ENCODE measurements around the gene FKBP4. TPM values are rescaled to one million over a fixed set of nuclear protein-coding genes. Genes with fewer than 3 reads are reported as not detected.
A peak's percentile ranks its signal among the peaks of the same experiment; 100 is the strongest.

FKBP4 gene
- total and polyA plus RNA-seq, 2 experiments from 2014 or later, result 126 to 223 TPM

DNA sequence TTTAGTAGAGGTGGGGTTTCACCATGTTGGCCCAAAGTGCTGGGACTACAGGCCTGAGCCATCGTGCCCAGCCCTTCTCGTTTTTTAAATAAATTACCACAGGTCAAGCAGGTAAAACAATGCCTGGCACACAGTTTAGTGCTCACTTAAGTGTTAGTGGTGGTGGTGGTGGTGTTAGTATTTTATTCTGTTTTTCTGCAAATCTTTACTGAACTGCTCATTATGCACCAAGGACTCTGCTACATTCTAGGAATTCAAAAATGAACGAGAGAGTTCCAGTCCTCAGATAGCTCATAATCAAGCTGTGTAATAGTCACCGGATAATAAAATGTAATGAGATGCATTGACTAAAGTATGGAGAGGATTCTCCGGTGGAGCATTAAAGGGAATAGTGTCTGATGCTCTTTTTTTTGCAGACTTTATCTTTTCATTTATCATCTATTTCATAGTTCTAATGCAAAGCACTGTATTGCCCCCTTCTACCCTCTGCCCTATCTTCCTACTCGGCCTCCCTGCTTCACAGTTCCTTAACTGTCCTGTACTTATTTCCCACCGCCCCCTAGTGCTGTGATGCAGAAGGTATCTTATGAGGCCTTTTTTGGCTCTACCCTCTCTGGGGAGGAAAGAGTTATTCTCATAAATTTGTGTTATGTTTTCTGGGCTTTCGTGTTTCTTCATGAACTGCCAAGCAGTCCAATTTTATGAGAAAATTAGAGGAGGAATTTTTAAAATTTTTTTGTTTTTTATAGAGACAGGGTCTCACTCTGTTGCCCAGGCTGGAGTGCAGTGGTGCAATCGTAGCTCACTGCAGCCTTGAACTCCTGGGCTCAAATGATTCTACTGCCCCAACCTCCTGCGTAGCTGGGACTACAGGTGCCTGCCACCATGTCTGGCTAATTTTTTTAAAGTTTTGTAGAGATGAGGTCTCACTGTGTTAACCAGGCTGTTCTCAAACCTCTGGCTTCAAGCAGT is 18.7 kb downstream of the FKBP4 start:
- Histone ChIP-seq H4K20me1 (replicated peaks; ENCODE audit: insufficient read depth) (no peaks in the 10 kb centered on the region), H3K27ac (ENCODE audit: low read depth) (peak overlapping the region; percentile 64), H2AFZ (no peak overlapping the region; the same call in 1 of the 2 replicates), H3K36me3 (ENCODE audit: insufficient read depth) (0 out of 2 replicates have a peak, but pooled peaks cover 8% of the 10 kb centered on the region), H3K9me2 (ENCODE audit: insufficient read depth) (no peaks in the 10 kb centered on the region), H3K79me2 (replicated peaks; ENCODE audit: insufficient read depth) (peaks cover 31% of the 10 kb centered on the region), H3K4me3 (peak overlapping the region; percentile 60), H3F3A (replicated peaks; ENCODE audit: low read depth) (no peaks in the 10 kb centered on the region; the same call in 1 of the 2 replicates), H3K27me3 (ENCODE audit: insufficient read depth) (no peaks in the 10 kb centered on the region), H3K4me1 (ENCODE audit: insufficient read depth) (no peaks in the 10 kb centered on the region), H3K4me2 (peak overlapping the region; percentile 88)
- Mint-ChIP-seq H3K4me1 (peaks cover 12% of the 10 kb centered on the region), H3K9me3 (no peaks in the 10 kb centered on the region), H3K27ac (peak overlapping the region; percentile 100), H3K27me3 (ENCODE audit: insufficient read depth, low read depth, poor library complexity) (peaks cover 6% of the 10 kb centered on the region), H3K4me3 (peak overlapping the region; percentile 100), H3K36me3 (ENCODE audit: low read depth) (peaks cover 17% of the 10 kb centered on the region)
- TF ChIP-seq CTCF (conservative IDR thresholded peaks at IDR 0.05; ENCODE audit: low read depth in 2 of 2), result peak; percentile 83
- TF ChIP-seq, protein P1, sequence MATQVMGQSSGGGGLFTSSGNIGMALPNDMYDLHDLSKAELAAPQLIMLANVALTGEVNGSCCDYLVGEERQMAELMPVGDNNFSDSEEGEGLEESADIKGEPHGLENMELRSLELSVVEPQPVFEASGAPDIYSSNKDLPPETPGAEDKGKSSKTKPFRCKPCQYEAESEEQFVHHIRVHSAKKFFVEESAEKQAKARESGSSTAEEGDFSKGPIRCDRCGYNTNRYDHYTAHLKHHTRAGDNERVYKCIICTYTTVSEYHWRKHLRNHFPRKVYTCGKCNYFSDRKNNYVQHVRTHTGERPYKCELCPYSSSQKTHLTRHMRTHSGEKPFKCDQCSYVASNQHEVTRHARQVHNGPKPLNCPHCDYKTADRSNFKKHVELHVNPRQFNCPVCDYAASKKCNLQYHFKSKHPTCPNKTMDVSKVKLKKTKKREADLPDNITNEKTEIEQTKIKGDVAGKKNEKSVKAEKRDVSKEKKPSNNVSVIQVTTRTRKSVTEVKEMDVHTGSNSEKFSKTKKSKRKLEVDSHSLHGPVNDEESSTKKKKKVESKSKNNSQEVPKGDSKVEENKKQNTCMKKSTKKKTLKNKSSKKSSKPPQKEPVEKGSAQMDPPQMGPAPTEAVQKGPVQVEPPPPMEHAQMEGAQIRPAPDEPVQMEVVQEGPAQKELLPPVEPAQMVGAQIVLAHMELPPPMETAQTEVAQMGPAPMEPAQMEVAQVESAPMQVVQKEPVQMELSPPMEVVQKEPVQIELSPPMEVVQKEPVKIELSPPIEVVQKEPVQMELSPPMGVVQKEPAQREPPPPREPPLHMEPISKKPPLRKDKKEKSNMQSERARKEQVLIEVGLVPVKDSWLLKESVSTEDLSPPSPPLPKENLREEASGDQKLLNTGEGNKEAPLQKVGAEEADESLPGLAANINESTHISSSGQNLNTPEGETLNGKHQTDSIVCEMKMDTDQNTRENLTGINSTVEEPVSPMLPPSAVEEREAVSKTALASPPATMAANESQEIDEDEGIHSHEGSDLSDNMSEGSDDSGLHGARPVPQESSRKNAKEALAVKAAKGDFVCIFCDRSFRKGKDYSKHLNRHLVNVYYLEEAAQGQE (IDR thresholded peaks at IDR 0.05; ENCODE audit: unreplicated experiment), result no peak
- peak; percentile 84 for DNase-seq (ENCODE audit: low spot score)
- ATAC-seq, result peak; percentile 70

DNA sequence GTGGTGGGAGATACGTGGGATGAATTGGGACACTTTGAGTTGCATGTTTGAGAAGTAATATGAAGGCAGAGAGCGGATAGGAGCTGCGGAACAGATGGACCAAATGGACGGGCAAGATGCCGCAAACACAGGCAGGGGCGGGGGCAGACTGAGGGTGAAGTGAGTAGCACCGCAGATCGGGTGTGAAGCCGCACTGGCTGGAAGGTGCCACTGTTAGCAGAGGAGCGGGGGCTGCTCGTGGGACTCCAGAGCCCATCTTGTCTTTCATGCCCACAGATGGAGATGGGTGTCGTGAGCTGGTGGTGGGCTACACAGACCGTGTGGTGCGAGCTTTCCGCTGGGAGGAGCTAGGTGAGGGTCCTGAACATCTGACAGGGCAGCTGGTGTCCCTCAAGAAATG is 25.0 kb downstream of the FKBP4 start:
- peaks cover 21% of the 10 kb centered on the region for H3K4me1 Mint-ChIP-seq
- TF ChIP-seq, protein P2, sequence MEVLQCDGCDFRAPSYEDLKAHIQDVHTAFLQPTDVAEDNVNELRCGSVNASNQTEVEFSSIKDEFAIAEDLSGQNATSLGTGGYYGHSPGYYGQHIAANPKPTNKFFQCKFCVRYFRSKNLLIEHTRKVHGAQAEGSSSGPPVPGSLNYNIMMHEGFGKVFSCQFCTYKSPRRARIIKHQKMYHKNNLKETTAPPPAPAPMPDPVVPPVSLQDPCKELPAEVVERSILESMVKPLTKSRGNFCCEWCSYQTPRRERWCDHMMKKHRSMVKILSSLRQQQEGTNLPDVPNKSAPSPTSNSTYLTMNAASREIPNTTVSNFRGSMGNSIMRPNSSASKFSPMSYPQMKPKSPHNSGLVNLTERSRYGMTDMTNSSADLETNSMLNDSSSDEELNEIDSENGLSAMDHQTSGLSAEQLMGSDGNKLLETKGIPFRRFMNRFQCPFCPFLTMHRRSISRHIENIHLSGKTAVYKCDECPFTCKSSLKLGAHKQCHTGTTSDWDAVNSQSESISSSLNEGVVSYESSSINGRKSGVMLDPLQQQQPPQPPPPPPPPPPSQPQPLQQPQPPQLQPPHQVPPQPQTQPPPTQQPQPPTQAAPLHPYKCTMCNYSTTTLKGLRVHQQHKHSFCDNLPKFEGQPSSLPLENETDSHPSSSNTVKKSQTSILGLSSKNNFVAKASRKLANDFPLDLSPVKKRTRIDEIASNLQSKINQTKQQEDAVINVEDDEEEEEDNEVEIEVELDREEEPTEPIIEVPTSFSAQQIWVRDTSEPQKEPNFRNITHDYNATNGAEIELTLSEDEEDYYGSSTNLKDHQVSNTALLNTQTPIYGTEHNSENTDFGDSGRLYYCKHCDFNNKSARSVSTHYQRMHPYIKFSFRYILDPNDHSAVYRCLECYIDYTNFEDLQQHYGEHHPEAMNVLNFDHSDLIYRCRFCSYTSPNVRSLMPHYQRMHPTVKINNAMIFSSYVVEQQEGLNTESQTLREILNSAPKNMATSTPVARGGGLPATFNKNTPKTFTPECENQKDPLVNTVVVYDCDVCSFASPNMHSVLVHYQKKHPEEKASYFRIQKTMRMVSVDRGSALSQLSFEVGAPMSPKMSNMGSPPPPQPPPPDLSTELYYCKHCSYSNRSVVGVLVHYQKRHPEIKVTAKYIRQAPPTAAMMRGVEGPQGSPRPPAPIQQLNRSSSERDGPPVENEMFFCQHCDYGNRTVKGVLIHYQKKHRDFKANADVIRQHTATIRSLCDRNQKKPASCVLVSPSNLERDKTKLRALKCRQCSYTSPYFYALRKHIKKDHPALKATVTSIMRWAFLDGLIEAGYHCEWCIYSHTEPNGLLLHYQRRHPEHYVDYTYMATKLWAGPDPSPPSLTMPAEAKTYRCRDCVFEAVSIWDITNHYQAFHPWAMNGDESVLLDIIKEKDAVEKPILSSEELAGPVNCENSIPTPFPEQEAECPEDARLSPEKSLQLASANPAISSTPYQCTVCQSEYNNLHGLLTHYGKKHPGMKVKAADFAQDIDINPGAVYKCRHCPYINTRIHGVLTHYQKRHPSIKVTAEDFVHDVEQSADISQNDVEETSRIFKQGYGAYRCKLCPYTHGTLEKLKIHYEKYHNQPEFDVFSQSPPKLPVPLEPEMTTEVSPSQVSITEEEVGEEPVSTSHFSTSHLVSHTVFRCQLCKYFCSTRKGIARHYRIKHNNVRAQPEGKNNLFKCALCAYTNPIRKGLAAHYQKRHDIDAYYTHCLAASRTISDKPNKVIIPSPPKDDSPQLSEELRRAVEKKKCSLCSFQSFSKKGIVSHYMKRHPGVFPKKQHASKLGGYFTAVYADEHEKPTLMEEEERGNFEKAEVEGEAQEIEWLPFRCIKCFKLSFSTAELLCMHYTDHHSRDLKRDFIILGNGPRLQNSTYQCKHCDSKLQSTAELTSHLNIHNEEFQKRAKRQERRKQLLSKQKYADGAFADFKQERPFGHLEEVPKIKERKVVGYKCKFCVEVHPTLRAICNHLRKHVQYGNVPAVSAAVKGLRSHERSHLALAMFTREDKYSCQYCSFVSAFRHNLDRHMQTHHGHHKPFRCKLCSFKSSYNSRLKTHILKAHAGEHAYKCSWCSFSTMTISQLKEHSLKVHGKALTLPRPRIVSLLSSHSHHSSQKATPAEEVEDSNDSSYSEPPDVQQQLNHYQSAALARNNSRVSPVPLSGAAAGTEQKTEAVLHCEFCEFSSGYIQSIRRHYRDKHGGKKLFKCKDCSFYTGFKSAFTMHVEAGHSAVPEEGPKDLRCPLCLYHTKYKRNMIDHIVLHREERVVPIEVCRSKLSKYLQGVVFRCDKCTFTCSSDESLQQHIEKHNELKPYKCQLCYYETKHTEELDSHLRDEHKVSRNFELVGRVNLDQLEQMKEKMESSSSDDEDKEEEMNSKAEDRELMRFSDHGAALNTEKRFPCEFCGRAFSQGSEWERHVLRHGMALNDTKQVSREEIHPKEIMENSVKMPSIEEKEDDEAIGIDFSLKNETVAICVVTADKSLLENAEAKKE (CRISPR knock-in tag; IDR thresholded peaks at IDR 0.05), result no peak
- no peak for TF ChIP-seq NANOG (IDR thresholded peaks at IDR 0.05; ENCODE audit: borderline replicate concordance)
- TF ChIP-seq ZNF114 (CRISPR knock-in tag; IDR thresholded peaks at IDR 0.05), result no peak

More for the DNA sequence above, 25.0 kb downstream of the FKBP4 start:
- H3K27ac ChIP-seq (ENCODE audit: low read depth), result peak overlapping the region; percentile 32; the same call in 1 of the 2 replicates
- peaks cover 4% of the 10 kb centered on the region; the same call in 1 of the 2 replicates for H4K20me1 ChIP-seq (replicated peaks; ENCODE audit: insufficient read depth)
- peaks cover 3% of the 10 kb centered on the region for H3K27me3 Mint-ChIP-seq (ENCODE audit: insufficient read depth, low read depth, poor library complexity)
- DNase-seq (ENCODE audit: low spot score) (no peak), ATAC-seq (no peak; the same call in 2 of the 3 replicates)
- no peaks in the 10 kb centered on the region; the same call in 2 of the 3 replicates for H3K9me3 Mint-ChIP-seq
- no peak overlapping the region for H3K4me2 ChIP-seq
- H3K36me3 Mint-ChIP-seq (ENCODE audit: low read depth), result peaks cover 65% of the 10 kb centered on the region
- no peak overlapping the region for H2AFZ ChIP-seq
- H3K4me3 Mint-ChIP-seq, result no peak overlapping the region; the same call in 2 of the 3 replicates
- peaks cover 30% of the 10 kb centered on the region for H3K36me3 ChIP-seq (ENCODE audit: insufficient read depth)
- H3K4me3 ChIP-seq, result no peak overlapping the region
- peaks cover 3% of the 10 kb centered on the region for H3K4me1 ChIP-seq (ENCODE audit: insufficient read depth)
- H3K79me2 ChIP-seq (replicated peaks; ENCODE audit: insufficient read depth), result peaks cover 13% of the 10 kb centered on the region
- peak overlapping the region; percentile 74; the same call in 1 of the 2 replicates for H3K27ac Mint-ChIP-seq
- H3F3A ChIP-seq (replicated peaks; ENCODE audit: low read depth), result peaks cover 4% of the 10 kb centered on the region; the same call in 1 of the 2 replicates
- H3K27me3 ChIP-seq (ENCODE audit: insufficient read depth), result no peaks in the 10 kb centered on the region
- H3K9me2 ChIP-seq (ENCODE audit: insufficient read depth), result no peaks in the 10 kb centered on the region

Measured in GM23338 (cell line).